Measurements from ENCODE around the gene SAAL1. TPM values are rescaled to one million over a fixed set of nuclear protein-coding genes. Genes with fewer than 3 reads are reported as not detected.

SAAL1 gene, protein sequence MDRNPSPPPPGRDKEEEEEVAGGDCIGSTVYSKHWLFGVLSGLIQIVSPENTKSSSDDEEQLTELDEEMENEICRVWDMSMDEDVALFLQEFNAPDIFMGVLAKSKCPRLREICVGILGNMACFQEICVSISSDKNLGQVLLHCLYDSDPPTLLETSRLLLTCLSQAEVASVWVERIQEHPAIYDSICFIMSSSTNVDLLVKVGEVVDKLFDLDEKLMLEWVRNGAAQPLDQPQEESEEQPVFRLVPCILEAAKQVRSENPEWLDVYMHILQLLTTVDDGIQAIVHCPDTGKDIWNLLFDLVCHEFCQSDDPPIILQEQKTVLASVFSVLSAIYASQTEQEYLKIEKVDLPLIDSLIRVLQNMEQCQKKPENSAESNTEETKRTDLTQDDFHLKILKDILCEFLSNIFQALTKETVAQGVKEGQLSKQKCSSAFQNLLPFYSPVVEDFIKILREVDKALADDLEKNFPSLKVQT
- 37.5 to 42.2 TPM (median 39.3 TPM) in 5 replicates for total RNA-seq (2022; extraction: Qiagen RNA extraction)

DNA sequence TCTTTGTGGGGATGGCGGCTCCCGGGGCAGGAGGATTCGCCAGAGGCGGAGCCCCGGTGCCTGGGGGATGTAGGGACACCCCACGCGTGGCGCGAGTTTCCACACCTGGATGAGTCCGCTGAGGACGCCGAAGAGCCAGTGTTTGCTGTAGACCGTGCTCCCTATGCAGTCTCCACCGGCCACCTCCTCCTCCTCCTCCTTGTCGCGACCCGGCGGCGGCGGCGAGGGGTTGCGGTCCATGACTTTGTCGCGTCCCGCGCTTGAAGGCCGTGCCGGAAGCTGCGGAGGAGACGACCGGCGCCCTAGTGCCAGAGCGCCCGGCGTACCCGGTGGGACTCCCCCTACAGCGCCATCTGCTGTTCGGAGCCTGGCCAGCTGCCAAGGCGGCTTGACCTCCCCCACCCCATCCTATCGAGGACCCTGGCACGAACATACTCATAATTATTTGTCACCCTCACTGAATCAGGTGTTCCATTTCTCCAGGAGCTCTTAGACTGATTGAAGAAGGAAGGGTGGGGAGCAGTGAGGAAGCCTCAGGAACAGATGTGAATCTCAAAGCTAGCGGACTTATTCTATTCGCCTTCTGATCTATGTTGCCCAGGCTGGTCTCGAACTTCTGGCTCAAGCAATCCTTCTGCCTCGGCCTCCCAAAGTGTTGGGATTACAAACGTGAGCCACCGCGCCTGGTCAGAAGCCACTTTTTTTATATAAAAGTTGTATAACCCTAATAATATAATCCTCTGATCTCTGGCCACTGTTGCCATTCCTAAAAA, at the start of gene SAAL1:
SAAL1 (minus strand) TSS at position 281 of the 773 bp plus-strand sequence; CDS start at position 240, 41 bp downstream.

DNA sequence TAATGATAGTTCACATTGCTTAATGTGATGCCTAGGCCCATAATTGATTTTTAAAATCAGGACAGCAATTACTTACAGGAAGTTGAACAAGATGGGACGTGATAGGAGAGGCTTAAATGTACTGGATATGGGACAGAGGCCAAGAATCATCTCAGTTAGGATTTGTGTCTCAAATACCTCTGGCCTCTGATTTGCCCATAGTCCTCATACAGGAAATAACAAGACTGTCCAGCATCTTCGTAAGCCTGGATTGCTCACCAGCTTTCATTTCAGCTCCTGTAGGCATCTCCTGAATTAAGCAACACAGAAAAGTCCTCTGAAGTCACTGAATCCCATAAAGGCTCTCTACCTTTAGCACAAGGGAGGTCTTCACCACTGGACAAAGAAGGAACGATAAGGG, 26.5 kb upstream of the SAAL1 start, which contains the start of gene MRGPRX3:
MRGPRX3 (plus strand) TSS at position 231 of the 400 bp plus-strand sequence. CDS start 4,632 bp downstream, outside the sequence.

DNA sequence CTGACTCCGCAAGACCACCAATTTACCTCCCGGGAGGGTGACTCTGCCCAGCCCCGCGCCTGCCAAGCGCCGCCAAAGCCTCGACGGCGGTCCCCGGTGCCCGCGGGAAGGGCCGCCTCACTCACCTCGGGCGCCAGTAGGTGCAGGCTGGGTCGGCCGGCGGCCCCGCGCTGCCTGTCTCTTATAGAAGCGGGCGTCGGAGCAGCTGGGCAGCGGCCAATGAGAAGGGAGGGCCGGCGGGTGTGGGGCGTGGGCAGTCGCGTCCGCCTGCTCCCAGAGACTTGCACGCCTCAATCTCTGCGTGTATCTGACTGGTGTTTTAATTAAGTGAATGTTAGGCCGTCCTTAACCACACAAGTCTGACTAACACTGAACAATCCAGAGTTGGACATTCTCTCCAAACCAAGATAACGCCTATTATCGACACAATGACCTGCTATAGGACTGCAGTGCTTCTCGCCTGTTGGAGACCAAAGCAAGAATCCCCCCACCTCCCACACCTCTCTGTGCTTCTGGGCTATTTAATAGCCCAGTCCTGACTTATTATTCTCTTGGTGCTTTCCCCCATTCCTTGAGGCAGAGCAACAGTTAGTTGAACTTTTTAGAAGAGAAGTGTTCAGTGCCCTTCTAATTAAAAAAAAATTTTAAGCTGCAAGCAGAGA, 59.6 kb downstream of the SAAL1 start, which contains the start of gene TPH1:
TPH1 (minus strand) TSS at position 154 of the 662 bp plus-strand sequence. CDS start 5,507 bp downstream, outside the sequence.

Other genes starting within 250 kb of the SAAL1 start
- gene SERGEF, start 93.0 kb downstream of the SAAL1 start, total RNA-seq (2022; extraction: Qiagen RNA extraction), result 14.1 to 18.7 TPM (median 16.1 TPM) in 5 replicates
- 0.03 to 0.04 TPM (median 0.03 TPM) in 4 of 5 replicates, not detected in the other for gene TPH1, start 59.8 kb downstream of the SAAL1 start, total RNA-seq (2022; extraction: Qiagen RNA extraction)
- 0.06 to 0.09 TPM in 2 of 5 replicates, not detected in the others for gene MRGPRX3, start 26.5 kb upstream of the SAAL1 start, total RNA-seq (2022; extraction: Qiagen RNA extraction)
- not detected in 5 replicates for gene MRGPRX4, start 66.8 kb upstream of the SAAL1 start, total RNA-seq (2022; extraction: Qiagen RNA extraction)
- gene SAA4, start 130.7 kb upstream of the SAAL1 start, total RNA-seq (2022; extraction: Qiagen RNA extraction), result not detected in 5 replicates
- 0.22 to 0.24 TPM (median 0.22 TPM) in 3 of 5 replicates, not detected in the others for gene SAA2, start 142.6 kb upstream of the SAAL1 start, total RNA-seq (2022; extraction: Qiagen RNA extraction)
- gene SAA1, start 160.2 kb upstream of the SAAL1 start, total RNA-seq (2022; extraction: Qiagen RNA extraction), result 0.42 to 1.3 TPM (median 0.66 TPM) in 5 replicates
- 11.7 to 17.9 TPM (median 12.2 TPM) in 5 replicates for gene HPS5, start 216.1 kb upstream of the SAAL1 start, total RNA-seq (2022; extraction: Qiagen RNA extraction)
- 32.5 to 42.3 TPM (median 36.0 TPM) in 5 replicates for gene GTF2H1, start 216.5 kb upstream of the SAAL1 start, total RNA-seq (2022; extraction: Qiagen RNA extraction)